Peyer's patch (tissue), 4 donors: ENCODE results near the gene YY1. TPM values are rescaled to one million over a fixed set of nuclear protein-coding genes. Genes with fewer than 3 reads are reported as not detected.
A peak's percentile ranks its signal among the peaks of the same experiment; 100 is the strongest.
"Not testable (repeated sequence)": the region's sequence is repeated elsewhere in the genome, so short reads cannot be mapped to it uniquely, and the experiment has no call there.

ENCODE experiments used
- DNase-seq, 3 donors: peaks; one replicate each; pipeline ENCODE4 v3.0.0-alpha.2; 2017 to 2019
- H3K27ac ChIP-seq, 4 donors: fragments of 200-600 bp; sonication (generic); one replicate each; pipeline ENCODE4 v1.5.1; 2016 to 2019
- H3K27me3 ChIP-seq, 2 donors: fragments of 200-600 bp; sonication (generic); one replicate each; pipeline ENCODE4 v1.5.1; 2019
- H3K36me3 ChIP-seq, 3 donors: fragments of 200-600 bp; sonication (generic); one replicate each; pipeline ENCODE4 v1.5.1; 2016 to 2019
- H3K4me1 ChIP-seq, 4 donors: fragments of 200-600 bp; sonication (generic); one replicate each; pipeline ENCODE4 v1.5.1; 2016 to 2019
- H3K4me3 ChIP-seq, 4 donors: fragments of 200-600 bp; sonication (generic); 1 replicate in 3 of 4; 2 replicates in 1 of 4; pipeline ENCODE4 v1.5.1; 2016 to 2019; ENCODE audit warnings: mild to moderate bottlenecking in 1 of 4
- H3K9me3 ChIP-seq, 4 donors: fragments of 200-600 bp; sonication (generic); one replicate each; pipeline ENCODE4 v1.5.1; 2016 to 2019; ENCODE audit warnings: mild to moderate bottlenecking in 1 of 4
- CTCF ChIP-seq, 6 experiments: fragments of 450-650 bp in 4 of 6; fragments of 200-600 bp in 2 of 6; sonication (generic) in 1 of 6; IDR thresholded peaks; one replicate each; pipeline ENCODE4 v1.5.1; 2017 to 2019; ENCODE audit warnings: antibody characterized with exemption in 6 of 6, mild to moderate bottlenecking in 3 of 6, moderate library complexity in 1 of 6
- POLR2A ChIP-seq, 2 donors: fragments of 450-650 bp; IDR thresholded peaks; one replicate each; pipeline ENCODE4 v1.5.1; 2017; ENCODE audit warnings: antibody characterized with exemption in 2 of 2, mild to moderate bottlenecking in 2 of 2, moderate library complexity in 2 of 2
- total RNA-seq, 4 donors: library from RNA; depleted of rRNA; stranded (reverse); fragments of >200 nt; gene quantifications; one replicate each; pipeline ENCODE4 v1.1.0, GENCODE V29; 2016

The YY1 gene
- total RNA-seq, 4 donors from 2014 or later = 42.0 to 63.5 (median 50.9) TPM

- Histone ChIP-seq H3K36me3 (no peaks in the 10 kb centered on the region), H3K27me3 (no peaks in the 10 kb centered on the region), H3K9me3 (no peaks in the 10 kb centered on the region), H3K4me1 (peaks cover 0 to 26% (median 6%) of the 10 kb centered on the region in 4 donors), H3K27ac (no peak overlapping the region), H3K4me3 (no peak overlapping the region)
- TF ChIP-seq POLR2A (IDR thresholded peaks at IDR 0.05) = no peak
- no peak for TF ChIP-seq CTCF (IDR thresholded peaks at IDR 0.05)
- no peak for DNase-seq
These were observed 70.2 kb downstream of the YY1 start for GRCh38 chr14:100309028-100309737.

- not testable (repeated sequence) for H3K27me3 ChIP-seq, H3K36me3 ChIP-seq, H3K4me3 ChIP-seq, DNase-seq, H3K9me3 ChIP-seq
- H3K4me1 ChIP-seq = peaks cover 0 to 10% (median 1%) of the 10 kb centered on the region in 4 donors
- peak overlapping the region in 1 of 4 donors; percentile 5 for H3K27ac ChIP-seq
These were observed 73.3 kb downstream of the YY1 start for GRCh38 chr14:100312110-100312876.

- Histone ChIP-seq H3K27ac (no peak overlapping the region), H3K36me3 (no peaks in the 10 kb centered on the region), H3K27me3 (no peaks in the 10 kb centered on the region), H3K4me3 (no peak overlapping the region), H3K4me1 (peaks cover 0 to 7% (median 0%) of the 10 kb centered on the region in 4 donors), H3K9me3 (no peaks in the 10 kb centered on the region)
- TF ChIP-seq POLR2A (IDR thresholded peaks at IDR 0.05) (no peak), CTCF (IDR thresholded peaks at IDR 0.05) (no peak)
- no peak for DNase-seq
These were observed 74.0 kb downstream of the YY1 start for GRCh38 chr14:100312877-100313400.

- Histone ChIP-seq H3K27me3 (no peaks in the 10 kb centered on the region), H3K4me1 (peaks cover 0 to 10% (median 2%) of the 10 kb centered on the region in 4 donors), H3K9me3 (no peaks in the 10 kb centered on the region), H3K36me3 (no peaks in the 10 kb centered on the region), H3K4me3 (no peak overlapping the region), H3K27ac (no peak overlapping the region)
- TF ChIP-seq CTCF (IDR thresholded peaks at IDR 0.05) (no peak), POLR2A (IDR thresholded peaks at IDR 0.05) (no peak)
- no peak for DNase-seq
These were observed 74.7 kb downstream of the YY1 start for GRCh38 chr14:100313464-100314230.

- no peaks in the 10 kb centered on the region for H3K9me3 ChIP-seq
- no peaks in the 10 kb centered on the region for H3K27me3 ChIP-seq
- no peak for DNase-seq
- H3K27ac ChIP-seq = no peak overlapping the region
- peaks cover 0 to 10% (median 3%) of the 10 kb centered on the region in 4 donors for H3K4me1 ChIP-seq
- H3K36me3 ChIP-seq = no peaks in the 10 kb centered on the region
- no peak overlapping the region for H3K4me3 ChIP-seq
- TF ChIP-seq CTCF (IDR thresholded peaks at IDR 0.05) (no peak), POLR2A (IDR thresholded peaks at IDR 0.05) (no peak)
These were observed 75.8 kb downstream of the YY1 start for GRCh38 chr14:100314724-100315123.
